GM18909 (cell line): ENCODE measurements around the gene ABCE1.
"Not testable (repeated sequence)": the region's sequence is repeated elsewhere in the genome, so short reads cannot be mapped to it uniquely, and the experiment has no call there.

Experiments
- ATAC-seq: cut with Tn5 transposase; IDR thresholded peaks from one replicate; pipeline ENCODE4 v1.9.1; 2021; ENCODE audit warnings: mild to moderate bottlenecking; ENCODE audit not compliant: unreplicated experiment, poor library complexity

Gene ABCE1

DNA sequence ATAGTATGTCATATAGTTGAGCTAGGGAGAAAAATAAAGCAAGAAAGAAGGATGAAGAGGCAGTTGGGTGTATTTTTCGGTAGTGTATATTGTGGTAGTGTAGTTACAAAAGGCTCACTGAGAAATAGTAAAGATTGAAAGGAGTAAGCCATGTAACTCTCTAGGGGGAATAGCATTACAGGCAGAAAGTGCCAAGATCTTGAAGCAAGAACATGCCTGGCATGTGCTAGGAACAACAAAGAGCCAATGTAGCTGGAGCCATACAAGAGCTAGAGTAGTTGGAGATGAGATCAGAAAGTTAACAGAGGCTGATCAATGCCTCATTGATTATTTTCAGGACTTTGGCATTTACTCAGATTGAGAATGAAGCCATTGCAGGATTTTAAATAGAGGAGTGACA lies 3.0 kb downstream of the ABCE1 start:
- ATAC-seq = no peak

DNA sequence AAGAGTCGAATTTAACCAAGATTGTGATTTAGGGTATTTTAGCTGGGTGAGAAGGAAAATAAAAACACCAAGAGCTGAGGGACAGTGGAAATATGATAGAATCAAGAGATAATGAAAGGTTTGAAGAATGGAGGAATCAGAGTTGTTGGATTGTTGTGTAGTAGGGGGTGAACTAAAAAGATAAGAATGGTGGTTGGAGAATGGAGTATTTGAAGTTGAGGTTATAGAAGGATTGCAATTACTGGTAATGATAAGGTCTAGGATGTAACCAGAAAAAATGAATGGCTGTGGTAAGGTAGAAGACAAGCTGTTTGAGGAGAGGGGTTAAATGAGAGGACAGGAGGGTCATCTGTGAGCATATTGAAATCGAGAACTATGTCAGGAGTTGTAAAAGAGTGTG lies 4.5 kb downstream of the ABCE1 start:
- ATAC-seq = no peak

- no peak for ATAC-seq
These were observed 5.4 kb downstream of the ABCE1 start for GRCh38 chr4:145103496-145103895.

- ATAC-seq = no peak
These were observed 9.0 kb downstream of the ABCE1 start for GRCh38 chr4:145107126-145107525.

GRCh38 chr4:145108128-145108527 lies 10.0 kb downstream of the ABCE1 start:
- no peak for ATAC-seq

DNA sequence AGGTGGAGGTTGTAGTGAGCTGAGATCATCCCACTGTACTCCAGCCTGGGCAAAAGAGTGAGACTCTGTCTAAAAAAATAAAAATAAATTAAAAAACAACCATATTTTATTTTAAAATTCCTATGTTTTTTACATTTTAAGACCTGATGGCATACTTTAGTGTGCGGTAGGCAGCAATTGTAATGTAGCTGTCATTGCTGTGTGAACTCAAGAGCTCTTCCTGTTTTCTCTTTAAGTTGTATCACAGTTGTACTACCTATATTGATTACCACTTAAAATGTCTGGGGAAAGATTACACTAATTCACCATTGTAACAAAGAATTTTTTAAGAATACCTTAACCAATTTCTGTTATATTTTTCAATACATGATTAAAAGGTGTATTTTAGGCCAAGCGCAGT lies 27.3 kb downstream of the ABCE1 start:
- ATAC-seq = no peak

DNA sequence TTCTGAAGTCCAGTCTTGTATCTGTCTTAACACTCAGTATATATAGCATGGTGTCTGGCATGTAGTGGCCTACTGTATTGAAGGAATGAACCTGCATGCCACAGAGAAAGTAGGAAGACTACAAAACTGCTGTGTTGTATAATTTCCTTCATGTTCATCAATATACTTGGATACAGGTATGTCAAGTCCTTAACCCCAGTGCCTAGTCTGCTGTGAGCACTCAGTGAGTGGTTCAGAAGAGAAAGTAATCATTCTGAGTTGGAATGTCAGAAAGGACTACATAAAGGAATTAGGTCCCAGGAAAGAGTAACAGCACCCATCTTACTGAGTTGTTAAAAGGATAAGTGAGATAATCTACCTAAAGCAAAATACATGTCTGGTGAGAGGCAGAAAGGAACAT lies 32.0 kb downstream of the ABCE1 start:
- ATAC-seq = no peak

- no peak for ATAC-seq
These were observed 32.8 kb downstream of the ABCE1 start for GRCh38 chr4:145130788-145131399.

GRCh38 chr4:145131848-145132247 lies 33.7 kb downstream of the ABCE1 start:
- ATAC-seq = no peak

DNA sequence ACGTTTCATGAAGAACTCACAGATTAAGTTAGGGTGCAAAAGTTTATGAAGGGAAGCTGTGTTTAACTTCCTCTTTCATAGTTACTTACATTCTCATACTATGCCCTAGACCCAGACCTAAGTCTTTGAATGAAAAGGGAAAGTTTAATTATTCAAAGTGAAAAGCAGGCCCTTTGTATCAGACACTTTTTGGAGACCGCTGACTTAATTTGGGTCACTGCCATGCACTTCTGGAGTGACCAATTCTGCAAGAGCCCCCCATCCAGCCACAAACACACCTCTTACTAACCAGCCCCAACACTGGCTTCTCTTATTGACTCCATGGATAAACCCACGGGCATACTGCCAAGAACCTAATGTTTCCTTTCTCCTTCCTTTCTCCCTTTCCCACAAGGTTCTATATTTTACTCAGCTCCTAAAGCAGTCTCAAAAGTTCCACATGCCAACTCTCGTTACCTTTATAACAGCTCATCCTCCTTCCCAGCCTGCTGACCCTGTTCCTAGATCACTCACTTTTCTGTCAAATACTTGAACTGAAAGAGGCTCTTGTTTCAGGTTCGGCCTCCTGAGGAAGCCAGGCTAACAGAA lies 34.5 kb downstream of the ABCE1 start:
- ATAC-seq = peak; percentile 84

DNA sequence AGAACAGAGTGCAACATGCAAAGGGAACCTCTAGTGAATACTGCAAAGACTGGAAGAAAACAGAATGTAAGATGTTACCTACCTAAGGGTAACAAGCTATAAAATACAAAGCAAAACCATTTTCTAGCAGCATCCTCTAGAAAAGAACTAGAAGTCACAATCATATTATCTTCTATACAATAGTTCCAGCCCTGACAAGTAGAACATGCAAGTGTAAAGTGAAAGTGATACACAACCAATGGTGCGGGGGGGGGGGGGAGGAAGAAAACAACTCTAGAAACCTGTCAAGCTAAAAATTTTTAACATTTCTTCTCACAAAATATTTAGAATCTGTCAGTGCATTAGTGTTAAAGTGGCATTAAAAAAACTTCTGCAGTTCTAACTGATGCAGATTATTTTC lies 38.1 kb downstream of the ABCE1 start:
- not testable (repeated sequence) for ATAC-seq

GRCh38 chr4:145148980-145149379 lies 50.9 kb downstream of the ABCE1 start:
- ATAC-seq = no peak

- no peak for ATAC-seq
These were observed 55.2 kb downstream of the ABCE1 start for GRCh38 chr4:145153181-145153903.

DNA sequence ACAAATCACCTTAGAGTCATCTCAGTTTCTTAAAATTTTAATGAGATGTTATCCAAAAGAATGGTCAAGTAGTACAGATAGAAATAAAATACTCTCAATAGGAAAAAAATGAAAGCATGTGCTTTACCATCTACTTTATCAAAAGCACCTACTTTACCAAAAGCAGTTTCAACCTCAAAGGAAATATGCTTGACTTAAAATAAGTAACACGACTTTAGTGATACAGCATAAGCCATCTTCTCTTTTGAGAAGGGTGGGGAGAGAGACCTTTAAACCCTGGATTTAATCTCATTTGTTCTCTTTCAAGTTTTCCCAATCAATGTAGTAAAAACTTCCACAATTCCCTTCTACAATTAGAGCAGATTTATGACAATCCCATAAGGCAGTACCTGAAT lies 55.8 kb downstream of the ABCE1 start:
- peak; percentile 44 for ATAC-seq

GRCh38 chr4:145154573-145154972 lies 56.5 kb downstream of the ABCE1 start:
- ATAC-seq = peak; percentile 86

GRCh38 chr4:145155268-145155870 lies 57.3 kb downstream of the ABCE1 start:
- ATAC-seq = no peak

DNA sequence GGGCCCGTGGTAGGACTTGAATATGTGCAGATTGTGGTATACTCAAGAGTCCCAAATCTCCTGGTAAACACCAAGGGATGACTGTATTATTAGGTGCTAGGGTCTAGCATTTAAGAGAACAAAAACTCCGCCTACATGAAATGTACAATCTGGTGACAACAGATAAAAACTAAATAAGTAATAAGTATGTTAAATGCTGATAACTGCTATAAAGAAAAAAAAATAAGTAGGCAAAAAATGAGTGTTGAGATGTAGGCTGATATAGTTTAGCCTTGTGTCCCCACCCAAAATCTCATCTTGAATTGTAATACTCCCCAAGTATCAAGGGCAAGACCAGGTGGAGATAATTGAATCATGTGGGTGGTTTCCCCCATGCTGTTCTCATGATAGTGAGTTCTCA lies 58.9 kb downstream of the ABCE1 start:
- no peak for ATAC-seq

DNA sequence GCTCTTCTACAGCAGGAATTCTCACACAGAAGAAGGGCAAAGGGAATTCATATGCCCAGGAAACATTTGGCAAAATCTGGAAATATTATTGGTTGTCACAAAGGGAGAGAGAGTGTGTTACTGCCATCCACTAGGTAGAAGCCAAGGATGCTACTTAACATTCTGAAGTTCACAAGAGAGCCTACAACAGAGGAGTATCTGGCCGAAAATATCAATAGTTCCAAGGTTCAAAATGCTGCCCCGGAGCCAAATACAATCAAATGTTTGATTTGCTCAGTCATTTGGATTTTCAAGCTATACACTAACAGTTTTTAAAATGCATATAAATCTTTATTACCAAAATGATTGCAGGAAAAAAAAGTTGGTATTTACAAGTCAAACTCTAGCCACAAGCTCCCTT lies 63.4 kb downstream of the ABCE1 start:
- no peak for ATAC-seq

- ATAC-seq = no peak
These were observed 69.8 kb downstream of the ABCE1 start for GRCh38 chr4:145167887-145168286.

GRCh38 chr4:145168581-145169187 lies 70.6 kb downstream of the ABCE1 start:
- no peak for ATAC-seq

DNA sequence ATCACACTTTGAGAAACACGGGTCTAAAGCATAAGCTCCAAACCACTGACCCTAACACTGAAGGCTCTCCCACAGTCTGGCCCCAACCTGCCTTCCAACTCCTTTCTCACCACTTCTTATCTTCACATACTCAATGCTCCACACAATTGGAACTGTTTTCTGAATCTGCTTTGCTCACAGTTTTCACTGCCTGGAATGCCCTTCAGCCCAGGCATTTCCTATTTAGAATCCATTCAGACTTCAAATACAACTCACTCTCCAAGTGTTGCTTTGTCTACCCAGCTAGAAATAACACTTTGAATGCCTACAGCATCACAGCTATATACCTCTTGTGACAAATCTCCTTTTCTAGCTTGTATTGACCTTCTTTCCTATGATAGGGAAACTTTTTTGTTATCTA lies 72.1 kb downstream of the ABCE1 start:
- no peak for ATAC-seq
